Right lobe of liver (tissue), 4 donors: ENCODE measurements around the gene ELMOD1.

Experiments used
- CTCF ChIP-seq, 4 donors: fragments of 200-600 bp in 3 of 4; fragments of 450-650 bp in 1 of 4; IDR thresholded peaks; one replicate each; pipeline versions ENCODE4 v1.5.1 to v1.8.0; 2016 to 2022; ENCODE audit warnings: antibody characterized with exemption in 4 of 4, mild to moderate bottlenecking in 2 of 4
- POLR2A ChIP-seq: fragments of 450-650 bp; IDR thresholded peaks from one replicate; pipeline ENCODE4 v1.6.1; 2017; ENCODE audit warnings: antibody characterized with exemption, mild to moderate bottlenecking
- donor health status: DM: no; HTN: no; CAD: no.
- donor health status: DM: no; HTN: no; CAD: no.
- donor health status: DM: no; HTN: yes; CAD: no.

- TF ChIP-seq CTCF (IDR thresholded peaks at IDR 0.05) (no peak), POLR2A (no peak)
Measured at GRCh38 chr11:107696140-107696539, 105.2 kb downstream of the ELMOD1 start.
